BLaER1 treated with 17β-estradiol and CSF1 and Interleukin-3, amounts not matched to agents 10 nM and 100 nM (cell line): ENCODE results near the gene NOL4L.
"Not testable (repeated sequence)": the region's sequence is repeated elsewhere in the genome, so short reads cannot be mapped to it uniquely, and the experiment has no call there.

ENCODE experiments used
- H3K27ac ChIP-seq, 11 experiments: shearing (Covaris generic); formaldehyde crosslinking; 2 replicates each; pipeline ENCODE4 v1.8.1; 2022
- H3K27me3 ChIP-seq, 11 experiments: shearing (Covaris generic); formaldehyde crosslinking; 2 replicates each; pipeline ENCODE4 v1.8.1; 2022
- H3K36me3 ChIP-seq, 11 experiments: shearing (Covaris generic); formaldehyde crosslinking; 2 replicates each; pipeline ENCODE4 v1.8.1; 2022
- H3K4me1 ChIP-seq, 10 experiments: shearing (Covaris generic); formaldehyde crosslinking; 2 replicates each; pipeline ENCODE4 v1.8.1; 2022
- H3K4me2 ChIP-seq, 11 experiments: shearing (Covaris generic); formaldehyde crosslinking; 2 replicates each; pipeline ENCODE4 v1.8.1; 2022
- H3K4me3 ChIP-seq, 10 experiments: shearing (Covaris generic); formaldehyde crosslinking; 2 replicates each; pipeline ENCODE4 v1.8.1; 2022
- H3K9ac ChIP-seq, 11 experiments: shearing (Covaris generic); formaldehyde crosslinking; 2 replicates each; pipeline ENCODE4 v1.8.1; 2022
- H3K9me3 ChIP-seq, 11 experiments: shearing (Covaris generic); formaldehyde crosslinking; replicated peaks in 1 of 11; 2 replicates each; pipeline ENCODE4 v1.8.1; 2022
- H4K20me1 ChIP-seq, 11 experiments: shearing (Covaris generic); formaldehyde crosslinking; 2 replicates each; pipeline ENCODE4 v1.8.1; 2022
- Cebpa-rat ChIP-seq, 11 experiments: shearing (Covaris generic); IDR thresholded peaks; 2 replicates each; pipeline ENCODE4 v1.8.1; 2022

NOL4L gene

GRCh38 chr20:32427996-32428395 lies 157.1 kb downstream of the NOL4L start:
- no peak for TF ChIP-seq Cebpa-rat (IDR thresholded peaks at IDR 0.05)
- no peaks in the 10 kb centered on the region for H3K9me3 ChIP-seq
- H3K4me1 ChIP-seq, result no peaks in the 10 kb centered on the region
- H3K36me3 ChIP-seq, result peaks cover 61 to 100% (median 91%) of the 10 kb centered on the region in 11 experiments
- no peak overlapping the region for H3K4me3 ChIP-seq
- H3K9ac ChIP-seq, result no peak overlapping the region
- H3K27me3 ChIP-seq, result no peaks in the 10 kb centered on the region
- H3K4me2 ChIP-seq, result no peak overlapping the region
- no peak overlapping the region for H3K27ac ChIP-seq
- peaks cover 50 to 95% (median 79%) of the 10 kb centered on the region in 11 experiments; a peak in 21 of 22 replicates for H4K20me1 ChIP-seq

- Histone ChIP-seq H3K27ac (no peak overlapping the region), H4K20me1 (peaks cover 33 to 90% (median 77%) of the 10 kb centered on the region in 11 experiments; a peak in 21 of 22 replicates), H3K9me3 (no peaks in the 10 kb centered on the region), H3K36me3 (peaks cover 0 to 65% (median 35%) of the 10 kb centered on the region in 11 experiments; a peak in 20 of 22 replicates), H3K27me3 (no peaks in the 10 kb centered on the region), H3K4me2 (no peak overlapping the region), H3K4me3 (no peak overlapping the region), H3K4me1 (peaks cover 0 to 11% (median 8%) of the 10 kb centered on the region in 10 experiments; a peak in 11 of 20 replicates), H3K9ac (no peak overlapping the region)
- TF ChIP-seq Cebpa-rat (IDR thresholded peaks at IDR 0.05), result no peak
Observed at GRCh38 chr20:32421290-32421689, 163.8 kb downstream of the NOL4L start.

GRCh38 chr20:32418376-32418775 lies 166.8 kb downstream of the NOL4L start:
- Histone ChIP-seq H3K9ac (no peak overlapping the region), H3K27me3 (no peaks in the 10 kb centered on the region), H3K4me3 (no peak overlapping the region), H3K4me1 (peaks cover 0 to 23% (median 9%) of the 10 kb centered on the region in 10 experiments; a peak in 12 of 20 replicates), H4K20me1 (peaks cover 38 to 93% (median 77%) of the 10 kb centered on the region in 11 experiments; a peak in 21 of 22 replicates), H3K9me3 (no peaks in the 10 kb centered on the region), H3K36me3 (peaks cover 0 to 54% (median 25%) of the 10 kb centered on the region in 11 experiments; a peak in 18 of 22 replicates), H3K27ac (no peak overlapping the region), H3K4me2 (peak overlapping the region in 2 of 11 experiments; percentile 13 to 23; a peak in 2 of 22 replicates)
- TF ChIP-seq Cebpa-rat (IDR thresholded peaks at IDR 0.05), result peak in 1 of 11 experiments; percentile 37; a peak in 1 of 22 replicates

DNA sequence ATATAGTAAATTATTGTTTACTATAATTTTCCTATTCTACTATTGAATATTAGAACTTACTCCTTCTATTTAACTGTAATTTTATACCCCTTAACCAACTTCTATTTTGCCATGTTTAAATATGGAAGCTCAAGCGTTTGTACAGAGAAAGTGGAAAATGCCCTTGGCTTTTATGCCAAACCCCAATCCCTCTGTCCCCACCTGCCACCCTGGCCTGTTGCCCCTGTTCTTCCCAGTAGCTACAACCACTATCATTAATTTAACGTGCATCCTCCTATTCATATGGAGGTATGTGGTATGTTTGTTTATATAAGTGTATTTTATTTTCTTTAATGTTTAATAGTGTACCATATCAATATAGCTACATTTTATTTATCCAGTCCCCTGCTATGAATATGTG lies 168.9 kb downstream of the NOL4L start:
- H3K9ac ChIP-seq, result no peak overlapping the region
- no peak overlapping the region for H3K4me2 ChIP-seq
- H3K9me3 ChIP-seq, result no peaks in the 10 kb centered on the region
- no peak overlapping the region for H3K27ac ChIP-seq
- H4K20me1 ChIP-seq, result peaks cover 52 to 95% (median 88%) of the 10 kb centered on the region in 11 experiments; a peak in 21 of 22 replicates
- no peaks in the 10 kb centered on the region for H3K27me3 ChIP-seq
- H3K36me3 ChIP-seq, result peaks cover 0 to 51% (median 24%) of the 10 kb centered on the region in 11 experiments; a peak in 17 of 22 replicates
- peaks cover 11 to 44% (median 25%) of the 10 kb centered on the region in 10 experiments for H3K4me1 ChIP-seq
- H3K4me3 ChIP-seq, result no peak overlapping the region
- TF ChIP-seq Cebpa-rat (IDR thresholded peaks at IDR 0.05), result no peak

- no peaks in the 10 kb centered on the region for H3K27me3 ChIP-seq
- H3K4me3 ChIP-seq, result no peak overlapping the region
- peak overlapping the region in 2 of 11 experiments; percentile 5 to 7; a peak in 2 of 22 replicates for H3K4me2 ChIP-seq
- peaks cover 11 to 47% (median 27%) of the 10 kb centered on the region in 10 experiments for H3K4me1 ChIP-seq
- no peak overlapping the region for H3K9ac ChIP-seq
- H3K27ac ChIP-seq, result no peak overlapping the region
- no peak for TF ChIP-seq Cebpa-rat (IDR thresholded peaks at IDR 0.05)
- no peaks in the 10 kb centered on the region for H3K9me3 ChIP-seq
- peaks cover 2 to 54% (median 25%) of the 10 kb centered on the region in 11 experiments; a peak in 19 of 22 replicates for H3K36me3 ChIP-seq
- peaks cover 56 to 98% (median 93%) of the 10 kb centered on the region in 11 experiments; a peak in 21 of 22 replicates for H4K20me1 ChIP-seq
Observed at GRCh38 chr20:32415494-32415893, 169.6 kb downstream of the NOL4L start.

DNA sequence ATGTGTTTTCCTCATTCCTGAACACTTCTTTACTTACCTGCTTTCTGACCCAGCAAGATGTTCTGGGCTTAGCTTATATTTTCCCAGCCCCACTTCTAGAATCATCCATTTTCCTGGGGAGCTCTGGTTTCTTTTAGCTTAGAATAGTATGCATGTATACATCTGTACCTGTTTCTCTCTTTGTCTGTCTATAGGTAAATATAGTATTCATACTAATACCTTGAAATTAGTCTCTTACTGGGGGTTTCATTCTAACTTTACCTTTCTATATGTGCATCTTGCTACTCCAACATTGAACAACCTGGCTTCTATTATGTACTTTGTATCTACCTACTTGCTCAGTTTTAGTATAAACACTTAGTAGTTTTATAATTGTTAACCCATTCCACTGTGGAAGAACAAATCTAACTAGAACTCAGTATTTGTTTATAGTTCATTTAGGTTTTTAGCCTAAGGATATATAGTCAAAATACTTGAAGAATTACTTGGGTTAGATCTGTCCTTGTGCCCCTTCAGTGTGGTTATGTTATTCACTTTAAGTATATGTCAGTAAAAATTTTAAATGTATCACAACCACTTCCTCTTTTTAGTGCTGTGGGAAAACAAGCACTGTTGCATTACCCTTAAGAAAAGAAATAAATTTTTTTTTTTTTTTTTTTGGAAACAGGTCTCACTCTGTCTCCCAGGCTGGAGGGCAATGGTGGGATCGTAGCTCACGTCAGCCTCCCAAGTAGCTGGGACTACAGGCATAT lies 173.0 kb downstream of the NOL4L start:
- Histone ChIP-seq H4K20me1 (peaks cover 52 to 100% (median 93%) of the 10 kb centered on the region in 11 experiments; a peak in 21 of 22 replicates), H3K36me3 (peaks cover 18 to 77% (median 51%) of the 10 kb centered on the region in 11 experiments), H3K4me3 (no peak overlapping the region), H3K4me2 (peak overlapping the region; percentile 2 to 85 (median 36); a peak in 17 of 22 replicates), H3K9ac (no peak overlapping the region), H3K4me1 (peaks cover 16 to 46% (median 25%) of the 10 kb centered on the region in 10 experiments), H3K9me3 (no peaks in the 10 kb centered on the region), H3K27me3 (no peaks in the 10 kb centered on the region), H3K27ac (no peak overlapping the region)
- TF ChIP-seq Cebpa-rat (IDR thresholded peaks at IDR 0.05), result no peak

- Histone ChIP-seq H3K4me2 (peak overlapping the region in 8 of 11 experiments; percentile 4 to 50 (median 30); a peak in 12 of 22 replicates), H4K20me1 (peaks cover 33 to 99% (median 92%) of the 10 kb centered on the region in 11 experiments; a peak in 21 of 22 replicates), H3K27ac (peak overlapping the region in 3 of 11 experiments; percentile 12 to 28 (median 22); a peak in 1 of 22 replicates), H3K9ac (peak overlapping the region in 1 of 11 experiments; percentile 21; a peak in 1 of 22 replicates), H3K4me1 (peaks cover 20 to 29% (median 26%) of the 10 kb centered on the region in 10 experiments), H3K36me3 (peaks cover 26 to 80% (median 67%) of the 10 kb centered on the region in 11 experiments)
- H3K4me3 ChIP-seq, H3K27me3 ChIP-seq, H3K9me3 ChIP-seq: not testable (repeated sequence)
Observed at GRCh38 chr20:32407131-32407750, 177.9 kb downstream of the NOL4L start.

- H3K4me1 ChIP-seq, result peaks cover 15 to 24% (median 21%) of the 10 kb centered on the region in 10 experiments
- no peaks in the 10 kb centered on the region for H3K9me3 ChIP-seq
- H3K4me2 ChIP-seq, result peak overlapping the region in 7 of 11 experiments; percentile 4 to 50 (median 30); a peak in 9 of 22 replicates
- H4K20me1 ChIP-seq, result peaks cover 30 to 99% (median 92%) of the 10 kb centered on the region in 11 experiments; a peak in 21 of 22 replicates
- H3K27ac ChIP-seq, result no peak overlapping the region
- H3K4me3 ChIP-seq, result no peak overlapping the region
- no peaks in the 10 kb centered on the region for H3K27me3 ChIP-seq
- TF ChIP-seq Cebpa-rat (IDR thresholded peaks at IDR 0.05), result no peak
- H3K9ac ChIP-seq, result 0 out of 22 replicates have a peak overlapping the region, but pooled peaks of 1 of the 11 experiments have one; percentile 21
- peaks cover 31 to 82% (median 73%) of the 10 kb centered on the region in 11 experiments for H3K36me3 ChIP-seq
Observed at GRCh38 chr20:32406701-32407100, 178.4 kb downstream of the NOL4L start.
